PFSK-1 (cell line): ENCODE results near the gene SMIM24.

Source experiments
- FOXP2 ChIP-seq: optimal IDR thresholded peaks from 2 replicates; pipeline ENCODE3; 2011; ENCODE audit warnings: borderline replicate concordance, control low read depth, inconsistent platforms; ENCODE audit not compliant: insufficient read depth; ENCODE audit errors: extremely low read length, extremely low read depth
- POLR2AphosphoS5 ChIP-seq: IDR thresholded peaks from 2 replicates; pipeline ENCODE4 v1.6.1; 2012; ENCODE audit warnings: low read depth, mild to moderate bottlenecking, control low read depth, low read length, moderate library complexity
- REST ChIP-seq, 2 experiments: IDR thresholded peaks; 2 replicates each; pipeline versions ENCODE4 v1.6.1 to v1.8.0; 2011 to 2012; ENCODE audit warnings: low read depth in 2 of 2, low read length in 2 of 2, control low read depth in 1 of 2, inconsistent platforms in 1 of 2, mild to moderate bottlenecking in 1 of 2, moderate library complexity in 1 of 2; ENCODE audit not compliant: insufficient read depth in 1 of 2
- SIN3A ChIP-seq: IDR thresholded peaks from 2 replicates; pipeline ENCODE4 v1.6.1; 2012; ENCODE audit warnings: mild to moderate bottlenecking, low read length, moderate library complexity, borderline replicate concordance; ENCODE audit not compliant: insufficient read depth
- TAF1 ChIP-seq: IDR thresholded peaks from 2 replicates; pipeline ENCODE4 v1.6.1; 2012; ENCODE audit warnings: low read length, control low read depth, borderline replicate concordance; ENCODE audit not compliant: insufficient read depth

SMIM24 gene

GRCh38 chr19:3518255-3518654, 37.9 kb upstream of the SMIM24 start:
- no peak for TF ChIP-seq REST (IDR thresholded peaks at IDR 0.05; ENCODE audit: insufficient read depth in 1 of 2, low read depth in 2 of 2, low read length in 2 of 2)
- no peak for TF ChIP-seq SIN3A
- TF ChIP-seq FOXP2, result no peak
- no peak for TF ChIP-seq POLR2AphosphoS5
- TF ChIP-seq TAF1, result no peak

- no peak for TF ChIP-seq POLR2AphosphoS5
- TF ChIP-seq SIN3A, result no peak
- no peak for TF ChIP-seq REST (IDR thresholded peaks at IDR 0.05; ENCODE audit: insufficient read depth in 1 of 2, low read depth in 2 of 2, low read length in 2 of 2)
- TF ChIP-seq TAF1, result no peak
- TF ChIP-seq FOXP2, result no peak
Measured at GRCh38 chr19:3517638-3518037, 37.3 kb upstream of the SMIM24 start.

- no peak for TF ChIP-seq REST (IDR thresholded peaks at IDR 0.05; ENCODE audit: insufficient read depth in 1 of 2, low read depth in 2 of 2, low read length in 2 of 2)
- TF ChIP-seq POLR2AphosphoS5, result no peak
- no peak for TF ChIP-seq FOXP2
- no peak for TF ChIP-seq SIN3A
- no peak for TF ChIP-seq TAF1
Measured at GRCh38 chr19:3516675-3517207, 36.4 kb upstream of the SMIM24 start.

GRCh38 chr19:3515891-3516422, 35.6 kb upstream of the SMIM24 start:
- no peak for TF ChIP-seq FOXP2
- TF ChIP-seq REST (IDR thresholded peaks at IDR 0.05; ENCODE audit: insufficient read depth in 1 of 2, low read depth in 2 of 2, low read length in 2 of 2), result no peak
- no peak for TF ChIP-seq SIN3A
- TF ChIP-seq POLR2AphosphoS5, result no peak
- no peak for TF ChIP-seq TAF1

GRCh38 chr19:3514930-3515329, 34.6 kb upstream of the SMIM24 start:
- no peak for TF ChIP-seq POLR2AphosphoS5
- no peak for TF ChIP-seq FOXP2
- no peak for TF ChIP-seq SIN3A
- TF ChIP-seq REST (IDR thresholded peaks at IDR 0.05; ENCODE audit: insufficient read depth in 1 of 2, low read depth in 2 of 2, low read length in 2 of 2), result no peak
- TF ChIP-seq TAF1, result no peak
